Activated T-helper 9 cell treated with anti-CD3 and anti-CD28 coated beads, Interleukin-2, amount 50 U/mL, for 16 hours (primary cell): Measurements from ENCODE around the gene TRPC4.
"Not testable (repeated sequence)": the region's sequence is repeated elsewhere in the genome, so short reads cannot be mapped to it uniquely, and the experiment has no call there.

Experiments
- DNase-seq: peaks from one replicate; pipeline ENCODE4 v3.0.0-alpha.2; 2020; ENCODE audit warnings: low read depth

Gene TRPC4

GRCh38 chr13:37601648-37602440 lies 267.7 kb downstream of the TRPC4 start:
- no peak for DNase-seq

- DNase-seq, result no peak
Measured at GRCh38 chr13:37599519-37599918, 270.1 kb downstream of the TRPC4 start.

GRCh38 chr13:37598597-37598996 lies 271.0 kb downstream of the TRPC4 start, which contains the start of gene POSTN:
Gene POSTN (minus strand): TSS chr13:37598768. CDS start chr13:37598726, 42 bp downstream.
- DNase-seq, result no peak

- DNase-seq, result no peak
Measured at GRCh38 chr13:37597477-37598025, 272.0 kb downstream of the TRPC4 start.

- no peak for DNase-seq
Measured at GRCh38 chr13:37596805-37597204, 272.8 kb downstream of the TRPC4 start.

GRCh38 chr13:37595162-37595561 lies 274.4 kb downstream of the TRPC4 start:
- DNase-seq, result no peak

- DNase-seq, result no peak
Measured at GRCh38 chr13:37594550-37594949, 275.0 kb downstream of the TRPC4 start.

GRCh38 chr13:37589381-37589780 lies 280.2 kb downstream of the TRPC4 start:
- DNase-seq, result not testable (repeated sequence)

- DNase-seq, result no peak
Measured at GRCh38 chr13:37587236-37587635, 282.3 kb downstream of the TRPC4 start.
